ENCODE measurements around the gene XIRP1.
A peak's percentile ranks its signal among the peaks of the same experiment; 100 is the strongest.

XIRP1 gene

GRCh38 chr3:39208463-39209055 is 16.2 kb upstream of the XIRP1 start:
- DNase-seq (ENCODE audit: low read depth in 3 of 3) = peak in 2 of 3 experiments; percentile 16 to 28

DNA sequence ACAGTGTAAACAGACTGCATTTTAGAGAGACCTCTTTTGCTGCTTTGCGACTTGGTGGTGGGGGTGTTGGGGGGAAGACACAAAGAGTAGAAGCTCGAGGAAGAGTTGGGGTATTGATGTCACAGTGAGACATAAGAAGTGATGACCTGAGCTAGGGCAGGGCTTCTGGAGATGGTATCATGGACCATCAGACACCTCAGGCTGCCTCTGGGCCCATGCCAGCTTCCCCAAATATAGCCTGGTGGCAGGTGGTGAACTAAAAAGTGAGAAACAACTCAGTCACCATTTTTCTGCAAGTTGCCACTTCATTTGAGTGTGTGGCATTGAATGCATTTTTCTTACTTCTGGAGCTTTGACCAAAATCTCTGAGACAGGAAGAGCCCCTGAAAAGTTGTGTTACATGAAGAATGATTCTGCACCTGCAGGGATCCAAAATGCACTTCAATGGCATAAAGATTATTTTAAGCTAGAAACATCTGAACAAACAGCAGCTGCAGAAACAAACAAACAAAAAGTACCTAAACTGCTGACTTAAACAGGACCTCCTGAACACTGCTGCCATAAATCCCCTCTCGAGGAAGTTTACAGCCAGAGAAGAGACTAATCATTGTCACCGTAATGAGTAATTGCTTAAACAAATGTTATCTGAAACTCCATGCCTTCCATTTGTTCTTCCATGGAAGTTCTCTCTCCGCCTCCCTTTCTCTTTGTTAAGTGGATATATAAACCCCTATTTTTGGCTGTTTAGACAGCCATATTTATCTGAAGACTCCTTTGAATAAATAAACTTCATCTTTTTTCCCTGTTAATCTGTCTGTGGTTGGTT is 15.2 kb upstream of the XIRP1 start:
- DNase-seq (ENCODE audit: low read depth in 3 of 3) = no peak

GRCh38 chr3:39205919-39206516 is 13.6 kb upstream of the XIRP1 start:
- no peak for DNase-seq (ENCODE audit: low read depth in 3 of 3)

DNA sequence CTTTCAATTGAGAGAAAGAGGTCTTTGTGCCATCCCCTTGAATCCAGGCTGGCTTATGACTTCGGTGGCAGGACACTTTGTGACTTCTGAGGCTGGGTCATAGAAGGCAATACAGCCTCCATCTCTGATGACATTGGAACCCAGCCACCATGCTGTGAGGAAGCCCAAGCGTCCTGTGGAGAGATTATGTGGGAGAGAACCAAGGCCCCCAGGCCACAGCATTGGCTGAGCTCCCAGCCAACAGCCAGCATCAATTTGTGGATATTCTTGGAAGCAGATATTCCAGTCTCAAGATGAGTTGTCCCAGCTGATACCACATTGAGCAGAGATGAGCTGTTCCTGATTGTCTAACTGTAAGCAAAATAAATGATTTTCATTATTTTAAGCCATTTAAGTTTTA is 12.7 kb upstream of the XIRP1 start:
- no peak for DNase-seq (ENCODE audit: low read depth in 3 of 3)

GRCh38 chr3:39203860-39204259 is 11.5 kb upstream of the XIRP1 start:
- DNase-seq (ENCODE audit: low read depth in 3 of 3) = no peak

GRCh38 chr3:39203402-39203801 is 11.0 kb upstream of the XIRP1 start:
- DNase-seq (ENCODE audit: low read depth in 3 of 3) = no peak

DNA sequence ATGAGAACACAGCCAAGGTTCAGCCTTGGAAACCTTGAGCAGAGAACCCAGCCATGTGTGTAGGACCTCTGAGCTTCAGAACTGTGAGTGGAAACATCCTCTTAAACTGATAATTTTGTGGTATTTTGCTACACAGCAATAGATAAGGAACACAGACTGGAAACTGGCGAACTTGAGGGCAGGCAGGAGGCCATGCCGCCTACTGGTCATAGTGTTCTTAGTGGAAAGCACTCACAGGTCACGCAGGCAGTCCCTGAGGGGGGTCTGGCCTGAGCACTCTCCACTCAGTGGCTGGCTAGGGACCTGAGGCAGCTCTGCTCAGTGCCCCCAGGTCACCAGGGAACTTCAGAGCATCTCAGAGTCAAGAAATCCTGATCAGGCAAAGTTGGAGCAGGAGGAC is 9.7 kb upstream of the XIRP1 start:
- no peak for DNase-seq (ENCODE audit: low read depth in 3 of 3)

GRCh38 chr3:39196671-39197356 is 4.4 kb upstream of the XIRP1 start:
- no peak for DNase-seq (ENCODE audit: low read depth in 3 of 3)

GRCh38 chr3:39196034-39196433 is 3.6 kb upstream of the XIRP1 start:
- no peak for DNase-seq (ENCODE audit: low read depth in 3 of 3)

GRCh38 chr3:39193391-39193790 is 996 bp upstream of the XIRP1 start:
- DNase-seq (ENCODE audit: low read depth in 3 of 3) = no peak

DNA sequence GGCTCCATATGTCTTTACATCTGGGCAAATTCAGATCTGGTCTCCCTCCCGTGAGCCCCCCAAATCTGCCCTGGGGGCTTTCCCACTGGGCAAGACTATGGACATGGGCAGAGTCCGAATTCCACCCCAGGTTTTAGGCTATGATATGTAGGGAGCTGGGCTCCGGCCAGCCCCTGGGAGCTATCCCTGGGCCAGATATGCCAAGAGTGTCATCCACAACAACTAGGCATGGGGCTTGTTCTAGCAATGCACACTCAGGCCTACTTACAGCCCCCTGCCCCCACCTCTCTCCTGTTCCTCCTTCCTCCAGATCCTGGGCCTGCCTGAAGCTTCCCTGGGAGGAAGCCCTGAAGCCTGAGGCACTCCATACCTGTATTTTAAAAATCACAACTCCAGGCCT is 622 bp downstream of the XIRP1 start:
- DNase-seq (ENCODE audit: low read depth in 3 of 3) = no peak

- DNase-seq (ENCODE audit: low read depth in 3 of 3) = no peak
Observed at GRCh38 chr3:39191111-39191510, 1.3 kb downstream of the XIRP1 start.

DNA sequence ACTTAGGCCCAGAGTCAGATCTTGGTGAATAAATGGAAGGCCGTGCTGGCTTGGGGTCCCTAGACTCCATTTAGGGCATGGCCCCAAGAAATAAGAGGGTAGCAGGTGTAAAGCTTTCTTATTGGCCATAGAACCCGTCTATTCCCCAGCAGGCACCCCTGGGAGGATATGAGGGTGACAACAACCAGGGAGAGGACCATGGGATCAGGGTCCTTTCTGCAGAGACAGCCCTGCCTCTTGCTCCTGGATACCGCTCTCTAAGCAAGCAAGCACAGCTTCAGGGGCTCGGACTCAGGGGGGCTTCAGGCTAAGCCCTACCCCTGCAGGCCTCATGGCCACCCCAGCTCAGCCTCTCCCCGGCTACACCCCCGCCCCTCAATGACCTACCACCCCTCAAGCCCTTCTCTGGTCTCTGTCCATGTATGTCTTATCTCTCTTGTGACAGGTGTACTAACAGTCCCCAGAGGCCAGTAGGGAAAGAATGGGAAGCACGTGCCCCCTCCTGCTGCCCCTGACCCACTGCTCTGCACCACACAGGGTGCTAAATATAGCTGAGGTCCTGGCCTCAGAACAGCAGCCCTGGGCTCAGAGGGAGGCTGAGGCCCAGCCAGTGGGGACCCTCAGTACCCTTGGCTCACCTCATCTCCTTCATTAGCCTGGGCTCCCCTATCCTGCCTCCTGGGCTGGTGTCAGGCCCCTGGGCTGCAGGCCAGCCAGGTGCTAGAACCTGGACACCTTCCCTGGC is 1.9 kb downstream of the XIRP1 start:
- no peak for DNase-seq (ENCODE audit: low read depth in 3 of 3)

- DNase-seq (ENCODE audit: low read depth in 3 of 3) = peak; percentile 33 to 44 (median 36)
Observed at GRCh38 chr3:39189959-39190269, 2.5 kb downstream of the XIRP1 start.

DNA sequence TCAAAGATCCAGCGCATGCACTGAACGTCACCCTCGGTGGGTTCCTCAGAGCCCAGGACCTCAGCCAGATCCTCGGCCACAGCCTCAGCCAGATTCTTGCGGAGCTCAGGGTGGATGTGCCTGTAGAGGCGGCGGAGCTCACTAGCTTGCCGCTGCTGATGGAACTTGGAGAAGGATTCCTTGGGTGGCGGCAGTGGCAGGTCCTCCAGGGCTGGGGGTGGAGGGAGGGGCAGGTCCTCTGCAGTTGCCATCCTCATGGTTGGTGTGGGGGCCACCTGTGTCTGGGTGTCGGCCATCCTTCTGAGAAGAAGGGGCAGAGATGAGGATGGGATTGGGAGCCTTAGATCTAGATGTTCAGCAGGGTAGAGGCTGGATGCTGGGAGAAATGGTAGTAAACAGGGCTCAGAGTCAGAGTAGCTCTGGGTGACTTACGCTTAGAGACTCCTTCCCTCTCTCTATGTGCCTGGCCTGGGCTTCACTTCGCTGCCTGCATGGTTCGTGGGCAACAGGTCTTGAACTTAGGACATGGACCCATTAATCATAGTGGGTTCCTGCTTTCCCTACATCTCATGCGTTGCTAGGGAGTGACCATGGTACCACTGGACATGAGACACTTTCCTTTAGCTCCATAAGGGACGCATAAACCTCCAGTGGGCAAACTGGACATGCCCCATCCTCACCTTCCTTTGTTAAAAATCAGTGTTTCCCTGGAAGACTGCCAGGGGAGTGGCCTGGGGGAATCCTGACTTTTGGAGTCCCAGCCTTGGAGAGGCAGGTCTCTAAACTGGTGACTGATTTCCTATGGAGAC is 3.0 kb downstream of the XIRP1 start:
- no peak for DNase-seq (ENCODE audit: low read depth in 3 of 3)

DNA sequence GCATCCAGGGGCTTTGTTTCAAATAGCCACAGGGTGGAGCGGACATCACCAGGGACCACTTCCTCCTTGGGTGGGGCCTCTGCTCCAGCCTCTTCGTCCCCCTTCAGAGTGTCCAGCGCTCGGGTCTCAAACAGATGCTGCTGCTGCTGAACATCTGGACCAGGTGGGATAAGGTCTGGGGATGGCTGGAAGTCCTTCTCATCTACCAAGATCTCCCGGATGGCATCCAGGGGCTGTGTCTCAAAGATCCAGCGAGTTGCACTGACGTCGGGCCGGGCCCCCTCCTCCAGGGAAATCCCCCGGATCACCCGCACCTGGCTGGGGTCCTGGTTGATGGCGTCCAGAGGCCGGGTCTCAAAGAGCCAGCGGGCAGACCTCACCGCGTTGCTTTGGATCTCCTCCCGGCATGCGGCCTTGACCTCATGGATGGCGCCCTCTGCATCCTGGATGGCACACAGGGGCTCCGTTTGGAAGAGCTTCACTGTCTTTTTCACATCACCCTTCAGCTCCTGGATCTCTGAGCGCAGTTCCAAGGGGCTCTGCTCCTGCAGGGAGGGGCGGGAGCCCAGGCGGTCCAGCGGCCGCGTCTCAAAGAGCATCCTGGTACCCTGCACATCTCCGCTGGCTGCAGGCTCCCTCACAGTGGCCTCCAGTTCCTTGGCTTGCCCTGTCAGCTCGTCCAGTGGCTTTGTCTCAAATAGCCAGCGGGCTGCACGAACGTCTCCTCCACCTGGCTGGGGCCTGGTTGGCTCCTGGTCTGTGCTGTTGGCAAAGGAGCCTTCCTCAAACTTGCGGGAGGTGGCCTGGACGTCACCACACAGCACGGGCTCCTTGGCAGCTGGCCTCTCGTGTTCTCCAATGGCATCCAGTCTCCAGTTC is 3.9 kb downstream of the XIRP1 start:
- DNase-seq (ENCODE audit: low read depth in 3 of 3) = no peak

DNA sequence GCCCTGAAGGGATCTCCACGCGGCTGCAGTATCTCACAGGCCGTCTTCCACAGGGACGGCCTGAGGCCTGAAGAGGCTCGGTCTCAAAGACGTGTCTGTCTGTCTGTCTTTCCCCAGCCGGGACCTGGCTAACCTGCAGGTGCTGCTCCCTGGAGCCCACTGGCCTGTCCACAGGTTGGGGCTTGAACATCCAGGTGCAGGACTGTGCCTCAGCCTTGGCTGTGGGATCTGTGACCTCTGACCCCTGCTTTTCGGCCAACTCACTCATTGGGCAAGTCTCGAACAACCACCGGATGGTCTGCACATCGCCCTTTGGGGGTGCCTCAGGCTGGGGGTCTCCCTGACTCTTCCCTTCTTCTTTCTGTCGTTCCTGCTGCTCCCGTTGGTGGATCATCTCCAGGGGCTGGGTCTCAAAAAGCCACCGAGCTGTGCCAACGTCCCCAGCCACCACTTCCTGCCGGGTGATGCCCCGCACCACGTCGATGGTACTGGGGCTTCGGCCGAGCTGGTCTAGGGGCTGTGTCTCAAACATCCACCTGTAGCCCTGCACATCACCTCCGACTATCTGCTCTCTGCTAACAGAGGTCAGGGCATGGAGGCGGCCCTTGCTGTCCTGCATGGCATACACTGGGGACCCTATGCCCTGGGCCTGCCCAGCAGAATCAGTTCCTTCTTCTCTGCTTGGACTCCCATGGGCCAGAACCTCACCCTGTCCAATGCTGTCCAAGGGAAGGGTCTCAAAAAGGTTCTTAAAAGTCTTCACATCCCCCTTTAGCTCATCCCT is 4.8 kb downstream of the XIRP1 start:
- no peak for DNase-seq (ENCODE audit: low read depth in 3 of 3)

DNA sequence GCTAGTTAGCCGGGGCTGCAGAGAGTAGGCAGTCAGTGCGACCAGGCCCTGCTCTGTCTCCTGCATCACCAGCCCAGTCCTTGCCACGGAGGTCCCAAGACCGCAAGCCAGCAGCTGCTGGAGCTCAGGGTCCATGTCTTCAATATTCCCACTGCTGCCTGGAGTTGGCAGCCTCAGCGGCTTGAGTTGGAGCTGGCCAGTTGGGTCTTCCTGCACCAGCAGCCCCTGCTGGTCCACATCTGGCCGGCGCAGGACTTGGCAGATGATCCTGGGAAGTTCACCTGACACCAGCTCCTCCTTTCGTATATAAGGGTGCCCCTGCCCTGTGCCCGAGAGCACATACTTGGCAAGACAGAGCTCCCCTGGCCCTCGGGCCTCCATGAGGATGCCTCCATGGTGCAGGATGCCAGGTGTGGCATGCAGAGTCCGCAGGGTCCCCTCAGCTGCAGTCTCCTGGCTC is 5.7 kb downstream of the XIRP1 start:
- no peak for DNase-seq (ENCODE audit: low read depth in 3 of 3)
